IMR-90 (cell line): ENCODE data around the gene NXPE1. TPM values are rescaled to one million over a fixed set of nuclear protein-coding genes. Genes with fewer than 3 reads are reported as not detected.

Source experiments
- ATAC-seq: fragments of 200-7000 bp; cut with Tn5 transposase; 2 replicates; pipeline ENCODE4 v1.9.1; 2020; ENCODE audit warnings: low read depth, mild to moderate bottlenecking, moderate library complexity
- BruUV-seq: library from RNA; stranded (reverse); fragments of 400-500 nt; replicated peaks from 2 replicates; lab custom pipeline; 2021; lab: Mats Ljungman, UMichigan
- CTCF ChIA-PET: fragments of 300-600 bp; formaldehyde crosslinking; extraction: SDS; loops from one replicate; lab custom pipeline; 2021; ENCODE audit warnings: antibody characterized with exemption; lab: Yijun Ruan, JAX
- POLR2A ChIA-PET: fragments of 300-600 bp; sonication (Branson Sonifier 250); formaldehyde crosslinking; loops from one replicate; lab custom pipeline; 2022; ENCODE audit warnings: antibody characterized with exemption; ENCODE audit not compliant: unreplicated experiment; lab: Charles Lee
- DNase-seq: peaks from one replicate; pipeline ENCODE4 v3.0.0; 2013
- H2AFZ ChIP-seq: replicated peaks from 2 replicates; pipeline ENCODE3; 2013; ENCODE audit warnings: low read length, mild to moderate bottlenecking; ENCODE audit not compliant: poor library complexity
- H2AK5ac ChIP-seq: 2 replicates; pipeline ENCODE4 v1.6.1; 2013; ENCODE audit warnings: low read depth, low read length, inconsistent platforms
- H2AK9ac ChIP-seq: replicated peaks from 2 replicates; pipeline ENCODE3; 2013; ENCODE audit warnings: mild to moderate bottlenecking, low read depth, low read length, moderate library complexity; ENCODE audit not compliant: poor library complexity
- H2BK120ac ChIP-seq: 2 replicates; pipeline ENCODE4 v1.6.1; 2013; ENCODE audit warnings: low read depth, low read length, inconsistent platforms
- H2BK15ac ChIP-seq: 3 replicates; pipeline ENCODE4 v1.6.1; 2013; ENCODE audit warnings: low read depth, low read length, inconsistent platforms
- H2BK20ac ChIP-seq: 2 replicates; pipeline ENCODE4 v1.6.1; 2013; ENCODE audit warnings: low read depth, mild to moderate bottlenecking, inconsistent platforms, low read length, moderate library complexity
- H2BK5ac ChIP-seq: 2 replicates; pipeline ENCODE4 v1.6.1; 2013; ENCODE audit warnings: mild to moderate bottlenecking, low read depth, low read length, inconsistent platforms; ENCODE audit not compliant: poor library complexity, severe bottlenecking
- H3K14ac ChIP-seq: replicated peaks from 2 replicates; pipeline ENCODE4 v1.6.1; 2013; ENCODE audit warnings: low read depth, low read length, inconsistent platforms
- H3K18ac ChIP-seq: 2 replicates; pipeline ENCODE4 v1.6.1; 2013; ENCODE audit warnings: low read depth, low read length, control low read depth
- H3K23ac ChIP-seq: 2 replicates; pipeline ENCODE4 v1.6.1; 2013; ENCODE audit warnings: low read depth, low read length, inconsistent platforms
- H3K27ac ChIP-seq: 2 replicates; pipeline ENCODE4 v1.5.1; 2013; ENCODE audit warnings: mild to moderate bottlenecking, control low read depth, low read length; ENCODE audit not compliant: insufficient read depth
- H3K27me3 ChIP-seq: 2 replicates; pipeline ENCODE4 v1.6.1; 2013; ENCODE audit warnings: low read length; ENCODE audit not compliant: control insufficient read depth, insufficient read depth
- H3K36me3 ChIP-seq: 2 replicates; pipeline ENCODE4 v1.6.1; 2013; ENCODE audit warnings: low read length, mixed read lengths; ENCODE audit not compliant: control insufficient read depth, insufficient read depth
- H3K4ac ChIP-seq: 2 replicates; pipeline ENCODE4 v1.6.1; 2013; ENCODE audit warnings: low read depth, low read length, inconsistent platforms
- H3K4me1 ChIP-seq: 2 replicates; pipeline ENCODE4 v1.6.1; 2013; ENCODE audit warnings: low read length, mixed read lengths; ENCODE audit not compliant: control insufficient read depth, insufficient read depth
- H3K4me2 ChIP-seq: 2 replicates; pipeline ENCODE4 v1.6.1; 2013; ENCODE audit warnings: low read depth, mild to moderate bottlenecking, control low read depth, low read length, moderate library complexity
- H3K4me3 ChIP-seq: 2 replicates; pipeline ENCODE4 v1.5.1; 2013; ENCODE audit warnings: low read depth, mild to moderate bottlenecking, control low read depth, low read length, moderate library complexity; ENCODE audit not compliant: insufficient read depth
- H3K56ac ChIP-seq: 2 replicates; pipeline ENCODE4 v1.6.1; 2013; ENCODE audit warnings: low read length, inconsistent platforms; ENCODE audit not compliant: insufficient read depth; ENCODE audit errors: extremely low read depth
- H3K79me1 ChIP-seq, 2 experiments: 2 replicates each; pipeline ENCODE4 v1.6.1; 2013; ENCODE audit warnings: low read length in 2 of 2, inconsistent platforms in 1 of 2, low read depth in 1 of 2
- H3K9ac ChIP-seq: 2 replicates; pipeline ENCODE4 v1.6.1; 2013; ENCODE audit warnings: low read depth, low read length, control low read depth
- H3K9me1 ChIP-seq: 2 replicates; pipeline ENCODE4 v1.6.1; 2013; ENCODE audit warnings: low read length, inconsistent platforms; ENCODE audit not compliant: insufficient read depth
- H3K9me3 ChIP-seq: 2 replicates; pipeline ENCODE4 v1.6.1; 2013; ENCODE audit warnings: low read length; ENCODE audit not compliant: control insufficient read depth, insufficient read depth
- H4K20me1 ChIP-seq: 2 replicates; pipeline ENCODE4 v1.6.1; 2013; ENCODE audit warnings: low read length, inconsistent platforms; ENCODE audit not compliant: insufficient read depth
- H4K5ac ChIP-seq: 2 replicates; pipeline ENCODE4 v1.6.1; 2013; ENCODE audit warnings: mild to moderate bottlenecking, low read depth, low read length, control low read depth
- H4K8ac ChIP-seq, 2 experiments: 2 replicates each; pipeline ENCODE4 v1.6.1; 2013; ENCODE audit warnings: low read depth in 2 of 2, low read length in 2 of 2, control low read depth in 1 of 2, inconsistent platforms in 1 of 2
- H4K91ac ChIP-seq: 2 replicates; pipeline ENCODE4 v1.6.1; 2013; ENCODE audit warnings: low read depth, low read length, inconsistent platforms; ENCODE audit not compliant: insufficient read depth
- BHLHE40 ChIP-seq: fragments of 150-350 bp; IDR thresholded peaks from 2 replicates; pipeline ENCODE4 v1.6.1; 2016; ENCODE audit warnings: mild to moderate bottlenecking, low read depth, low read length
- CEBPB ChIP-seq: IDR thresholded peaks from 2 replicates; pipeline ENCODE4 v1.6.1; 2012; ENCODE audit warnings: low read depth, low read length, improper control_type of control experiment
- CHD1 ChIP-seq: IDR thresholded peaks from 2 replicates; pipeline ENCODE4 v1.6.1; 2012; ENCODE audit warnings: low read depth, low read length, improper control_type of control experiment
- FOS ChIP-seq: fragments of 150-350 bp; IDR thresholded peaks from 2 replicates; pipeline ENCODE4 v1.6.1; 2016; ENCODE audit warnings: low read depth, low read length
- MAFK ChIP-seq: IDR thresholded peaks from 2 replicates; pipeline ENCODE4 v1.6.1; 2012; ENCODE audit warnings: low read depth, low read length, improper control_type of control experiment
- MAZ ChIP-seq: IDR thresholded peaks from 2 replicates; pipeline ENCODE4 v1.6.1; 2012; ENCODE audit warnings: low read depth, mild to moderate bottlenecking, low read length, improper control_type of control experiment, moderate library complexity, borderline replicate concordance
- MXI1 ChIP-seq: IDR thresholded peaks from 2 replicates; pipeline ENCODE4 v1.6.1; 2012; ENCODE audit warnings: low read depth, mild to moderate bottlenecking, low read length, moderate library complexity, borderline replicate concordance
- NFE2L2 ChIP-seq: fragments of 150-350 bp; IDR thresholded peaks from 2 replicates; pipeline ENCODE4 v1.6.1; 2016; ENCODE audit warnings: low read depth, mild to moderate bottlenecking, low read length
- POLR2A ChIP-seq: IDR thresholded peaks from 2 replicates; pipeline ENCODE4 v1.6.1; 2012; ENCODE audit warnings: mild to moderate bottlenecking, low read depth, low read length
- RAD21 ChIP-seq: IDR thresholded peaks from 2 replicates; pipeline ENCODE4 v1.6.1; 2012; ENCODE audit warnings: low read length, improper control_type of control experiment
- RCOR1 ChIP-seq: IDR thresholded peaks from 2 replicates; pipeline ENCODE4 v1.6.1; 2012; ENCODE audit warnings: mild to moderate bottlenecking, low read length, improper control_type of control experiment; ENCODE audit not compliant: insufficient replicate concordance
- RFX5 ChIP-seq: IDR thresholded peaks from 2 replicates; pipeline ENCODE4 v1.8.0; 2012; ENCODE audit warnings: low read depth, mild to moderate bottlenecking, low read length, moderate library complexity
- SMC3 ChIP-seq: fragments of 150-350 bp; IDR thresholded peaks from 2 replicates; pipeline ENCODE4 v1.6.1; 2016; ENCODE audit warnings: low read depth, mild to moderate bottlenecking, antibody characterized with exemption, low read length, moderate library complexity
- WGBS, 2 experiments: methylation state at CpG; one replicate each; pipeline versions ENCODE4 v1.1.5 to v1.1.7; 2013; ENCODE audit warnings: missing lambda C conversion rate in 2 of 2; ENCODE audit not compliant: insufficient read length in 1 of 2; ENCODE audit errors: extremely low coverage in 2 of 2; 5-methylcytosine and 5-hydroxymethylcytosine counted together
- dilution Hi-C: fragments of 300-500 bp; cut with HindIII; formaldehyde crosslinking; loops from one replicate; pipeline ENCODE4 v1.14.3; 2018; ENCODE audit warnings: low sequenced_read_pairs; ENCODE audit not compliant: unreplicated experiment
- in situ Hi-C: fragments of 300-500 bp; cut with MboI; formaldehyde crosslinking; loops from 3 replicates; pipeline ENCODE4 v1.14.3; 2019; ENCODE audit warnings: low sequenced_read_pairs, inconsistent platforms, mixed read lengths
- intact Hi-C: fragments of 100-400 bp; cut with micrococcal nuclease; formaldehyde crosslinking; loops from 2 replicates; pipeline ENCODE4 v1.10.0; 2022
- polyA plus RNA-seq, 3 experiments: library from polyadenylated mRNA; depleted of rRNA; stranded (reverse); fragments of >200 nt; gene quantifications; 2 replicates each; pipeline ENCODE4 v1.2.3, GENCODE V29; 2012; ENCODE audit warnings: low replicate concordance in 1 of 3
- total RNA-seq: library from RNA; depleted of rRNA; stranded (reverse); fragments of >200 nt; gene quantifications from 2 replicates; pipeline ENCODE4 v1.2.3, GENCODE V29; 2012
- TF ChIP-seq, protein P1 (sequence below): fragments of 150-350 bp; IDR thresholded peaks from 2 replicates; pipeline ENCODE4 v1.6.1; 2016; ENCODE audit warnings: low read depth, mild to moderate bottlenecking, low read length, moderate library complexity, borderline replicate concordance
- TF ChIP-seq, protein P2 (sequence below): conservative IDR thresholded peaks from 2 replicates; pipeline ENCODE4 v1.5.1; 2012; ENCODE audit warnings: mild to moderate bottlenecking, low read depth, low read length, improper control_type of control experiment
- TF ChIP-seq, protein P3 (sequence below): fragments of 150-350 bp; IDR thresholded peaks from 2 replicates; pipeline ENCODE4 v1.6.1; 2017; ENCODE audit warnings: mild to moderate bottlenecking, antibody characterized with exemption, low read length, low read depth

The NXPE1 gene
- total and polyA plus RNA-seq, 2 of the 4 experiments (the other 2 are of a cell fraction) = not detected

GRCh38 chr11:114571712-114572111 lies 12.0 kb upstream of the NXPE1 start:
- DNase-seq (no peak), ATAC-seq (no peak)
- Histone ChIP-seq H2AK9ac (no peak overlapping the region), H3K4me1 (no peaks in the 10 kb centered on the region), H3K79me1 (no peaks in the 10 kb centered on the region), H2BK15ac (no peak overlapping the region), H3K36me3 (no peaks in the 10 kb centered on the region), H3K27ac (no peak overlapping the region), H3K27me3 (no peaks in the 10 kb centered on the region), H3K9ac (no peak overlapping the region), H3K4me3 (no peak overlapping the region), H4K5ac (no peak overlapping the region), H3K14ac (no peak overlapping the region), H3K4ac (no peak overlapping the region), H3K23ac (no peak overlapping the region), H2AK5ac (no peak overlapping the region), H2AFZ (no peak overlapping the region), H3K9me1 (no peaks in the 10 kb centered on the region), H2BK120ac (no peak overlapping the region), H3K9me3 (no peaks in the 10 kb centered on the region), H2BK20ac (no peak overlapping the region), H3K18ac (no peak overlapping the region), H4K20me1 (no peaks in the 10 kb centered on the region), H3K56ac (no peak overlapping the region), H4K8ac (no peak overlapping the region), H3K4me2 (no peak overlapping the region), H4K91ac (no peak overlapping the region), H2BK5ac (no peak overlapping the region)
- ChIA-PET CTCF (interaction anchor here (0.6 kb wide), 1 partner anchor 303 kb away, joined by 3 read pairs; no protein-coding TSS in a partner anchor), POLR2A (no interaction called here)
- TF ChIP-seq MAZ = no peak
- TF ChIP-seq CEBPB = no peak
- TF ChIP-seq BHLHE40 = no peak
- no peak for TF ChIP-seq RAD21
- TF ChIP-seq SMC3 = no peak
- TF ChIP-seq MXI1 = no peak
- TF ChIP-seq POLR2A = no peak
- no peak for TF ChIP-seq RCOR1
- no peak for TF ChIP-seq MAFK
- TF ChIP-seq, protein P1, sequence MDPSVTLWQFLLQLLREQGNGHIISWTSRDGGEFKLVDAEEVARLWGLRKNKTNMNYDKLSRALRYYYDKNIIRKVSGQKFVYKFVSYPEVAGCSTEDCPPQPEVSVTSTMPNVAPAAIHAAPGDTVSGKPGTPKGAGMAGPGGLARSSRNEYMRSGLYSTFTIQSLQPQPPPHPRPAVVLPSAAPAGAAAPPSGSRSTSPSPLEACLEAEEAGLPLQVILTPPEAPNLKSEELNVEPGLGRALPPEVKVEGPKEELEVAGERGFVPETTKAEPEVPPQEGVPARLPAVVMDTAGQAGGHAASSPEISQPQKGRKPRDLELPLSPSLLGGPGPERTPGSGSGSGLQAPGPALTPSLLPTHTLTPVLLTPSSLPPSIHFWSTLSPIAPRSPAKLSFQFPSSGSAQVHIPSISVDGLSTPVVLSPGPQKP = no peak
- TF ChIP-seq, protein P2, sequence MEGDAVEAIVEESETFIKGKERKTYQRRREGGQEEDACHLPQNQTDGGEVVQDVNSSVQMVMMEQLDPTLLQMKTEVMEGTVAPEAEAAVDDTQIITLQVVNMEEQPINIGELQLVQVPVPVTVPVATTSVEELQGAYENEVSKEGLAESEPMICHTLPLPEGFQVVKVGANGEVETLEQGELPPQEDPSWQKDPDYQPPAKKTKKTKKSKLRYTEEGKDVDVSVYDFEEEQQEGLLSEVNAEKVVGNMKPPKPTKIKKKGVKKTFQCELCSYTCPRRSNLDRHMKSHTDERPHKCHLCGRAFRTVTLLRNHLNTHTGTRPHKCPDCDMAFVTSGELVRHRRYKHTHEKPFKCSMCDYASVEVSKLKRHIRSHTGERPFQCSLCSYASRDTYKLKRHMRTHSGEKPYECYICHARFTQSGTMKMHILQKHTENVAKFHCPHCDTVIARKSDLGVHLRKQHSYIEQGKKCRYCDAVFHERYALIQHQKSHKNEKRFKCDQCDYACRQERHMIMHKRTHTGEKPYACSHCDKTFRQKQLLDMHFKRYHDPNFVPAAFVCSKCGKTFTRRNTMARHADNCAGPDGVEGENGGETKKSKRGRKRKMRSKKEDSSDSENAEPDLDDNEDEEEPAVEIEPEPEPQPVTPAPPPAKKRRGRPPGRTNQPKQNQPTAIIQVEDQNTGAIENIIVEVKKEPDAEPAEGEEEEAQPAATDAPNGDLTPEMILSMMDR = no peak
- TF ChIP-seq NFE2L2 = no peak
- TF ChIP-seq, protein P3, sequence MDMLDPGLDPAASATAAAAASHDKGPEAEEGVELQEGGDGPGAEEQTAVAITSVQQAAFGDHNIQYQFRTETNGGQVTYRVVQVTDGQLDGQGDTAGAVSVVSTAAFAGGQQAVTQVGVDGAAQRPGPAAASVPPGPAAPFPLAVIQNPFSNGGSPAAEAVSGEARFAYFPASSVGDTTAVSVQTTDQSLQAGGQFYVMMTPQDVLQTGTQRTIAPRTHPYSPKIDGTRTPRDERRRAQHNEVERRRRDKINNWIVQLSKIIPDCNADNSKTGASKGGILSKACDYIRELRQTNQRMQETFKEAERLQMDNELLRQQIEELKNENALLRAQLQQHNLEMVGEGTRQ = no peak
- no peak for TF ChIP-seq FOS
- TF ChIP-seq CHD1 = no peak
- TF ChIP-seq RFX5 = no peak
- in situ Hi-C loops (no loop called here), dilution Hi-C loops (no loop called here), intact Hi-C loops (no loop called here)
- WGBS, 2 experiments = no CpG with 5 or more reads among the region's 1 CpG
- no TSS peak for BruUV-seq
